GM19023 (cell line): ENCODE data around the gene KAT7.

Experiments
- ATAC-seq: cut with Tn5 transposase; IDR thresholded peaks from one replicate; pipeline ENCODE4 v1.9.1; 2021; ENCODE audit warnings: mild to moderate bottlenecking, moderate library complexity; ENCODE audit not compliant: unreplicated experiment

Gene KAT7

DNA sequence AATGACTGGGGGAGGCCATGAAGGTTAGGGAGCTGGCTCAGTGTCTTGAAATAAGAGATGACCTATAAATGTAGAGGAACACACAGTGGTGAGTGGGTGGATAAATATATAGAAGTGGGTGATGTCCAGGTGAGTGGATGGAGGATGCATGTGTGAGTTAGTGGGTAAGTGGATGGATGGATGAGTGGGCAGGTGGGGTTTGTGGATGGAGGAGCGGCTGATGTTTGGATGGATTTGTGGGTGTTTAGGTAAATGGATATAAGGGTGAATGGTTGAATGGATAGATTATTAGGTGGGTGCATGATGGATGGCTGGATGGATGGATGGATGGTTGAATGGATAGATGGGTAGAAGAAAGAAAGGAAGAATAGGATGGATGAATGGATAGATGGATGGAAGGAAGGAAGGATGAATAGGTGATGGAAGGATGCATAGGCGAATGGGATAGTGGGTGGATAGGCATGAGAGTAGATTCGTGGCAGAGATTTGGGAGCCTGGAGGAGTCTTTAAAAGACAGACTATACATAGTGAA is 78.5 kb downstream of the KAT7 start:
- ATAC-seq: no peak

DNA sequence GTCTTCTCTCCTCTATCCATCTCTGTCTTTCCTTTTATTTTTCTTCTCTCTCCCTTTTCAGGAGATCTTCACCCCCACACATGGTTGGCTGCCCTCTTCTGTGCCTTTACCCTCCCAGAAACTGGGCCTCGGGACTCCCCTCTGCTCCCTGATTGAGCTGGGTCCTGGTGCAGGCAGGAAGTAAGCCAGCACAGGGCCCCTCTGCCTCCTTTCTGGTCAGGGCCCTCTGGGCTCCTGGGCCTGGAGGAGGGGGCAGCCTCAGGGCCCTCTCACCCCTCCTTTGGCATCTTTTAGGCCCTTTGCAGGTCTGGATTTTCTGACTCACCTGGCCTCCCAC is 80.5 kb downstream of the KAT7 start:
- ATAC-seq: no peak

DNA sequence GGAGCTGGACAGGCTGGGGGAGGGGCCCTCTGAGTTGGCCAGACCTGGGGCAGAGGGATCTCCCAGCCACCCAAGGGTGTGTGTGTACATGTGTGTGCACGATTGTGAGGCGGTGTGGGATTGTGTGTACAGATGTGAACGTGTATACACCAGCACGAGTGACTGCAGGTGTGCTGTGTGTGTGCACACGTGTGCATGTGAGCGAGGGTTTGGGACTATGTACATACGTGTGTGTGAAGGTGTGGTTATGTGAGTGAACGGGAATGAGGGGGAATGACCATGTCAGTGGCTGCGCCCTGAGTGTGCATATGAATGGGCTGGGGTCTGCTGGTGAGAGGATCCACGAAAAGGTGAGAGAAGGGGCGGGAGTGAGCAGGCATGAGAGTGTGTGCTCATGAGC is 81.8 kb downstream of the KAT7 start:
- ATAC-seq: no peak

DNA sequence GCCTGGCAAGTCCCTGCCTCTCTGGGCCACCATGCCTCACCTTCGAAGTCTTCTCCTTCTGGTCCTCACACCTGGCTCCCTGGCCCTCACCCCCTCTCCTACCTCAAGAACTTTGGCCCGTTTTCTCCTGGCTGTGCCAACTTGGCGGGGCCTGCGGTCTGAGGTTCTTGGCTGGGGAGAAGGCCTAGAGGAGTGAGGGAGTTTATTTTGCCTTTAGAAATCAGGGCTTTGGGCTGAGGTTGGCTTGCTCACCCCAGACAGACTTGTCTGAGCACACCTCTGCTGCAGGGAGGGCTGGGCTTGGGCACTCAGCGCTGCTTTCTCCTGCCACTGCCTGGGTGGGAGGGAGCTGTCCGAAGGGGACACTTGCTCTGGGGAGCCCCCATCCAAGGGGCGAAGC is 82.7 kb downstream of the KAT7 start:
- ATAC-seq: no peak

DNA sequence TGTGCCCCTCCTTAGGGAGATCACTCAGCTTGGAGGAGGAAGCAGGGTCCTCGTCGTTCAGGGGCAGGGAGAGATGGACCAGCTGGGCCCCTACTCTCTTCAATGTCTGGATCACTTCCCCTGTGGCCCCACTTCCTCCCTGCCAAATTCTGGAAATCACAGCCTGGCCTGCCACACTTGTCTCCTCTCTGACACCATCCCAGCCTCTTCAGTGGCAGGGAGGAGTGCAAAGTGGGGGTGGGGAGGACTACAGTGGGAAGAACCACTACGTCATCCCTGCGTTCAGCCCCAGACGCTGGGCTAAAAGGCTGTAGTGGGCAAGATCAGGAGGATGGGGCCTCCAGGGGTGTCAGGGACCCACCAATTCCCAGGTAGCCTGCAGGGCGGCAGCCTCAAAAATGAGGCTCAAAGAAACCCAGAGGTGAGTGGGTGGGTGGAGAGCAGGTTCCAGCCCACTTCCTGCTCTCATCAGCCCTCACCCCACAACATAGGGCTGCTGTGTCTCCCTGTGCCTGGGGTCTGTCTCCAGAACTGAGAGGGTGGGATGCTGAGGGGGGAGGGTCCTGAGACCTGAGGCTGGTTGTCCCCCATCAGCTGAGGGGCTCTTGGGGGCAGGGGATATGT is 84.4 kb downstream of the KAT7 start:
- ATAC-seq: no peak

DNA sequence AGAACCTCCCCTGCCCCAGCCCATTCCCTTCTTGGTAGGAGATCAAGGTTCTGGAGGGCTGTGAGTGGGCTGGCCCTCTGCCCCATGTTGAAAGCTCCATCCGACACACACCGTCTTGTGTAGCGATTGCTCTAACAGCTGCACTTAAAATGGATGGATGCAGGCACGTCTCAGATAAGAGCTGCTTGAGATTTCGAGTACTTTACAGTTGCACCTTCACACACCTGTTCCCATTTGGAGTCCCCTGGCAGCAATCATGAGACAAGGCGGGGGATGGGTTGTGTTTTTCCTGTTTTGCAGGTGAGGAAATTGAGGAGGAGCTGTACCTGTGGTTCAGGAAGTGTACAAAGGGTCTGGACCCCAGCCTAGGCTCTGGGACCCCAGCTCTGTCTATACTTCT is 85.0 kb downstream of the KAT7 start:
- no peak for ATAC-seq

DNA sequence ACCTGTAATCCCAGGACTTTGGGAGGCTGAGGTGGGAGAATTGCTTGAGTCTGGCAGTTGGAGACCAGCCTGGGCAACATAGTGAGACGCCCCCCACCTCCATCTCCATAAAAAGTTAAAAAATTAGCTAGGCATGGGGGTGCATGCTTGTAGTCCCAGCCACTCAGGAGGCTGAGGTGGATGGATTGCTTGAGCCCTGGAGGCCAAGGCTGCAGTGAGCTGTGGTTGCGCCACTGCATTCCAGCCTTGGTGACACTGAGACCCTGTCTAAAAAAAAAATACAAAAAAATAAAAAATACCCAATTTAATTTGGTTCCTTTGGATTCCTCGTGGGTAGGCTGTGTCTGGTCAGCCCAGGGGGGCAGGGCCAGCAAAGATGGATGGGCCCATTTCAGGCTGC is 85.4 kb downstream of the KAT7 start:
- no peak for ATAC-seq

DNA sequence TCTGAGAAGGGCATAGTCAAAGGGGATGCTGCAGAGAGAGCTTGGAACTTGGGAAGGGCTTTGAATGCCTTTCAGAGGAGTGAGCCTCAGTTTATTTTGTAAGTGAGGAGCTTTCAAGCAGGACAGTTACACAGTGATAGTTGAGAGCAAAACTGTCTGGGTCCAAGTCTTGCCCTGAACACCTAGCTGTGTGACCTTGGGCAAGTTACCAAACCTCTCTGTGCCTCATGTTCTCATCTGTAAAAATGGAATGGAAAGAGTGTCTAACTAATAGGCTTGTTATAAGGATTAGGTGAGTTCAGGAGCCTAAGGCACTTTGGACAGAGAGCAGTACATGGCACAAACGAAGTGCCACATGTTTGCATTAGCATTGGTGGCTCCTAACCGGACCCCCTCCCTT is 86.4 kb downstream of the KAT7 start:
- no peak for ATAC-seq

DNA sequence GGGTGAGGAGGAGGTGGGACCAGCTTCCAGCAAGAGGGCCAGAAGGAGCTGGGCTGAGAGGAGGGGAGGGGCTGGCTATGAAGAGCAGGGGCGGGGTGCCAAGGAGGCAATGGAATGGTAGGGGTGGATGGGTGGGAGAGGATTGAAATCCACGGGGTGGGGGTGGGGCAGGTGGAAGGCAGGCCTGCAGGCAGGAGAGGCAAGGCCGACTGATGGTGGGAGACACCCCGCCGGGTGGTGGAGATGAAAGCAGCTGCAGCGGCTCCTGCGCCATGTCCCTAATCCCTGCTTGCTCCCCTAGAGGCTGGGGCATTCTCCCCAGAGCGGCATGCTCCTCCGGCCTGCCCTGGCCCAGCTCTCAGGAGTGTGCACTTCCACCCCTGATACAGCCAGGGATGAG is 87.2 kb downstream of the KAT7 start:
- no peak for ATAC-seq

DNA sequence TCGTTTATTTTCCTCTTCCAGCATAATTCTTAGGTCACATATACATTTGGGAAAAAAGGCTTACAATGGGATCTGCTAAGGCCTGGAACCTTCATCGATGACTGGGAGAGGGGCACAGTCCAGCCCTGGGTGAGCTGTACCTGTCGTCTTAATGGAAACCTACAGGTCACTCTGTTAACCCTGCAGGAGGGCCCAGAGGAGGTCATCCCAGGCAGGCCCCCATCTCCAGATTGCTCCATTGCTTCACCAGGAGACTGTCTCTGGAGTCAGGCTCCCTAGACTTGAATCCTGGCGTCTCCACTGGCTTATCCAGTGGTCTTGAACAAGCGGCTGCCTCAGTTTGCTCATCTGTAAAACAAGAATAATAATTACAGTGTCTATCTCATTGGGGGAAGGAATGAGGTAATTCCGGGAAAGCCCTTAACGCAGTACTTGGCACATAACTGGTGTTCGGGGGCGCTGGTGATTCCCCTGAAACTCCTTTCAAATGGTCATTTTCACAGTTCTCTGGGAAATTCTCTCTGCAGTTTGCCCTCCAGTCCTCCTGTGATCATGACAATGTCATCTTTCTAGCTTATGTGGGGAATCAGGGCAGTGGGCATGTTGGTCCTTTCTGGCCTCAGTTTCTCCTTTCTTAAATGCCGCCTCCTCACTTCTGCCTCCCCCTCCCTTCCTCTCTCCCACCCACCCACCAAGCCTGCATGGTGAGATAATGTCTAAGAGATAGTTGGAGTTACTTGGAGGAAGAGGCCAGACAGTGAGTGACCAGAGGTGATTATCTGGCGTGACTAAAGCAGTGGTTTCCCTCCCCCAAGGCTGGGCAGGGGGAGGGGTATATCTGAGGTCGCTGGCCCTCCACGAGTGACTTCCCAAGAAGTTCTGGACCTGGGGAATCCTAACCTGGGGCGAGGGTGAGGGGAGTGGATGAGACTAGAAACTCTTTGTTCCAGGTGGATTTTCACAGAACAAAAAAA is 90.7 kb downstream of the KAT7 start:
- no peak for ATAC-seq

DNA sequence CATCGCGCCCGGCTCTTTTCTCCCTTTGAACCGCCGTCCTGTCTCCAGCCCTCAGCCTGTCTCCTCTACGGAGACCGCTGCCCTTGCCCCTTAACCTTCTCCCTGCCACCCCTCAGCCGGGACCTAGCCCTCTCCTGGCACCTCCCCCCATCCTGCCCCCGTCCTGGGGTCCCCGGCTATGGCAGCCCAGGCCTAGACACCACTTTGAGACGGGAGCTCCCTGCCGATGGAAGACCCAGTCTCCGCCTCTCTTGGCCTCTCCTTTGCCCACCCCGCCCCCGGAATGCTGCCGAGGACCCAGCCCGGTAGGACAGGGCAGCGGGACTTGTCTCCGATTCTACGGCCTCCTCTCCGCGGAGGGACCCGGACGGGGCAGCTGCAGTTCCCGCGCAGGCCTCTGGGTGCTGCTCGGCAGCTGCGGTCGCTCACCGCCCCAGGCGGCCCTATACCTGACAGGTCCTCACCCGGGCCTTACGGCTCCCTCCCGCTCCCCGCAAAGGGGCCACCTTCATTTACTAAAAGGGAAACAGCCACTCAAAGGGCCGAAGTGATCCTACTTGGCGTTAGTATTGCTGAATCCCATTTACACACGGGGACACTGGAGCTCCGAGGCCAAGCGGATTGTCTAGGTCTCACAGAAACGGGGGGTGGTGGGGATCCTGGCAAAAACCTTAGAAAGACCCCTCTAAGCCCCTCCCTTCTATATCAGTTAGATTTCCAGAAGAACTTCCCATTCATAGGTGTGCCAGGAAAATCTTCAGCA is 92.0 kb downstream of the KAT7 start:
- no peak for ATAC-seq

DNA sequence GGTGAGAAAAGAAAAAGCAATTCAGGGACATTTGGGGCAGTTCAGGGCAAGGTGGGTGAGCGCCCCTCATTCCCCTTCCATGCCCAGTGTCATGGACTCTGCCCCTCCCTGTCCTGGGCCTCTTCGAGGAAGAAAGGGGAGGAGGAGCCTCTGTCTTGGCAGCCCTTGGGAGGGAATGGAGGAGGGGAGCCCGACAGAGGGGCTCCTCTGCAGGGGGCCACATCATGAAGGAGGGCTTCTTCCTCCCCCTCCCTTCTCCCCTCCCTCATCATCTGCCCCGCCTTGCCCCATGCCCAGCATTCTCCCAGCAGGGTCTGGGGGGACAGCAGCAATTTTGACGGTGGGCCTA is 92.5 kb downstream of the KAT7 start:
- no peak for ATAC-seq

DNA sequence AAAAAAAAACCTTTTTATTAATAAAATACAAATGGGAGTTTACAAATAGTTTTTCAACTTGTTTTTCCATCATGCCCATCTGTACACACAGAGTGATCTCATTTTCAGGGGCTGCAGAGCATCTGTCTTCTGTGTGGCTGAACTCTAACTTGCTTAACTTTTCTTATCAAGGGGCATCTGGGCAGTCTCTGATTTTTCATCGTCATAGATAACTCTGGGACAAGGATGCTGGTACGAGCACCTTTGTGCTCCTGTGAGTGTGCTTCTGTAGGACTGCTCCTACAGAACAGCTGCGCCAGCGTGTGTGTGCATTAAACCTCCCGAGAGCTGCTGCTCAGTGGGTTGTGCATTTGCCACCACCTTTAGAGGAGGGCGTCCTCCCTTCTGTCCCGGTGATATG is 94.0 kb downstream of the KAT7 start:
- no peak for ATAC-seq
